MM.1S (cell line): Measurements from ENCODE around the gene NDUFB10.

Experiments
- DNase-seq: peaks from one replicate; pipeline ENCODE4 v3.0.0-alpha.2; 2015
- H2AFZ ChIP-seq: fragments of 300-600 bp; sonication (generic); 2 replicates; pipeline ENCODE4 v1.6.0; 2016; ENCODE audit warnings: antibody characterized with exemption, low read length
- H3F3A ChIP-seq: fragments of 300-600 bp; sonication (generic); 2 replicates; pipeline ENCODE4 v1.6.1; 2016; ENCODE audit warnings: mild to moderate bottlenecking, antibody characterized with exemption, low read length, moderate library complexity, mixed read lengths; ENCODE audit not compliant: insufficient read depth
- H3K27ac ChIP-seq: fragments of 300-600 bp; sonication (generic); 2 replicates; pipeline ENCODE4 v1.5.1; 2016; ENCODE audit warnings: mild to moderate bottlenecking, low read length
- H3K27me3 ChIP-seq: fragments of 300-600 bp; sonication (generic); replicated peaks from 2 replicates; pipeline ENCODE4 v1.6.0; 2016; ENCODE audit warnings: low read length; ENCODE audit not compliant: insufficient read depth
- H3K36me3 ChIP-seq: fragments of 300-600 bp; sonication (generic); replicated peaks from 2 replicates; pipeline ENCODE4 v1.6.1; 2016; ENCODE audit warnings: mild to moderate bottlenecking, low read length, mixed read lengths; ENCODE audit not compliant: insufficient read depth
- H3K4me1 ChIP-seq: fragments of 300-600 bp; sonication (generic); 2 replicates; pipeline ENCODE4 v1.6.1; 2016; ENCODE audit warnings: low read length, mixed read lengths
- H3K4me2 ChIP-seq: fragments of 300-600 bp; sonication (generic); 2 replicates; pipeline ENCODE4 v1.6.0; 2016; ENCODE audit warnings: low read depth, low read length
- H3K4me3 ChIP-seq: fragments of 300-600 bp; sonication (generic); 2 replicates; pipeline ENCODE4 v1.5.1; 2016; ENCODE audit warnings: low read length, mixed read lengths
- H3K79me2 ChIP-seq: fragments of 300-600 bp; sonication (generic); 2 replicates; pipeline ENCODE4 v1.6.1; 2016; ENCODE audit warnings: mixed run types, low read length, mixed read lengths
- H3K9ac ChIP-seq: fragments of 300-600 bp; sonication (generic); 2 replicates; pipeline ENCODE4 v1.6.1; 2016; ENCODE audit warnings: low read length, mixed read lengths
- H3K9me2 ChIP-seq: fragments of 300-600 bp; sonication (generic); replicated peaks from 2 replicates; pipeline ENCODE4 v1.6.1; 2016; ENCODE audit warnings: mild to moderate bottlenecking, low read length, mixed read lengths; ENCODE audit not compliant: insufficient read depth
- H3K9me3 ChIP-seq: fragments of 300-600 bp; sonication (generic); replicated peaks from 2 replicates; pipeline ENCODE4 v1.6.1; 2016; ENCODE audit warnings: mild to moderate bottlenecking, low read length, mixed read lengths; ENCODE audit not compliant: insufficient read depth
- H4K20me1 ChIP-seq: fragments of 300-600 bp; sonication (generic); 2 replicates; pipeline ENCODE4 v1.6.1; 2016; ENCODE audit warnings: mild to moderate bottlenecking, low read length, moderate library complexity, mixed read lengths; ENCODE audit not compliant: insufficient read depth
- EZH2 ChIP-seq: fragments of 300-600 bp; sonication (generic); optimal IDR thresholded peaks from 2 replicates; pipeline ENCODE3; 2017; ENCODE audit warnings: low read depth, mild to moderate bottlenecking, antibody characterized with exemption, low read length, mixed read lengths
- EZH2phosphoT487 ChIP-seq: fragments of 300-600 bp; sonication (generic); IDR thresholded peaks from 2 replicates; pipeline ENCODE4 v1.6.1; 2018; ENCODE audit warnings: antibody characterized with exemption, low read length
- TF ChIP-seq, protein P1 (sequence below): fragments of 300-600 bp; sonication (generic); IDR thresholded peaks from 2 replicates; pipeline ENCODE4 v1.5.1; 2016; ENCODE audit warnings: antibody characterized with exemption, low read length, mixed read lengths

The NDUFB10 gene

GRCh38 chr16:1946495-1947368 is 12.6 kb upstream of the NDUFB10 start:
- H3K4me3 ChIP-seq = no peak overlapping the region
- DNase-seq = no peak
- no peak overlapping the region for H3K27ac ChIP-seq
- H3K9me2 ChIP-seq = no peaks in the 10 kb centered on the region
- TF ChIP-seq EZH2 (no peak), EZH2phosphoT487 (no peak)
- TF ChIP-seq, protein P1, sequence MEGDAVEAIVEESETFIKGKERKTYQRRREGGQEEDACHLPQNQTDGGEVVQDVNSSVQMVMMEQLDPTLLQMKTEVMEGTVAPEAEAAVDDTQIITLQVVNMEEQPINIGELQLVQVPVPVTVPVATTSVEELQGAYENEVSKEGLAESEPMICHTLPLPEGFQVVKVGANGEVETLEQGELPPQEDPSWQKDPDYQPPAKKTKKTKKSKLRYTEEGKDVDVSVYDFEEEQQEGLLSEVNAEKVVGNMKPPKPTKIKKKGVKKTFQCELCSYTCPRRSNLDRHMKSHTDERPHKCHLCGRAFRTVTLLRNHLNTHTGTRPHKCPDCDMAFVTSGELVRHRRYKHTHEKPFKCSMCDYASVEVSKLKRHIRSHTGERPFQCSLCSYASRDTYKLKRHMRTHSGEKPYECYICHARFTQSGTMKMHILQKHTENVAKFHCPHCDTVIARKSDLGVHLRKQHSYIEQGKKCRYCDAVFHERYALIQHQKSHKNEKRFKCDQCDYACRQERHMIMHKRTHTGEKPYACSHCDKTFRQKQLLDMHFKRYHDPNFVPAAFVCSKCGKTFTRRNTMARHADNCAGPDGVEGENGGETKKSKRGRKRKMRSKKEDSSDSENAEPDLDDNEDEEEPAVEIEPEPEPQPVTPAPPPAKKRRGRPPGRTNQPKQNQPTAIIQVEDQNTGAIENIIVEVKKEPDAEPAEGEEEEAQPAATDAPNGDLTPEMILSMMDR = no peak
- H3K36me3 ChIP-seq = no peaks in the 10 kb centered on the region
- no peaks in the 10 kb centered on the region for H3K9me3 ChIP-seq
- peaks cover 6% of the 10 kb centered on the region; the same call in 1 of the 2 replicates for H3K27me3 ChIP-seq
- no peaks in the 10 kb centered on the region for H3F3A ChIP-seq
- no peak overlapping the region for H2AFZ ChIP-seq
- H4K20me1 ChIP-seq = no peaks in the 10 kb centered on the region
- peaks cover 4% of the 10 kb centered on the region for H3K79me2 ChIP-seq
- no peaks in the 10 kb centered on the region for H3K4me1 ChIP-seq
- no peak overlapping the region for H3K4me2 ChIP-seq
- H3K9ac ChIP-seq = no peak overlapping the region

DNA sequence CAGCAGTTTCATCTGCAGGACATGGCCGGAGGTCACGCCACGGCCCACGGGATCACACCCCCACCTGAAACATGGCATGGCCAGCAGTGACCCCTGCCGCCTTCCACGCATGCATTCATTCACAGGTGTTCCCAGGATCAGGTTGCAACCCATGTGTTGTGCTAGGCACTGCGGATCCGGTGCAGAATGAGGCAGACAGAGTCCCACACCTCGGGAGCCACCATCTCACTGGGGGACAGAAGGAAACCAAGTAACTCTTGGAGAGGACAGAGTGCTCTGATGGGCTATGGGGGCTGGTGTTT is 12.0 kb upstream of the NDUFB10 start:
- no peak overlapping the region for H3K9ac ChIP-seq
- H3K27me3 ChIP-seq = peaks cover 6% of the 10 kb centered on the region; the same call in 1 of the 2 replicates
- no peaks in the 10 kb centered on the region for H3K36me3 ChIP-seq
- no peaks in the 10 kb centered on the region for H4K20me1 ChIP-seq
- no peaks in the 10 kb centered on the region for H3K9me2 ChIP-seq
- H3F3A ChIP-seq = no peaks in the 10 kb centered on the region
- no peak for DNase-seq
- no peaks in the 10 kb centered on the region for H3K4me1 ChIP-seq
- H2AFZ ChIP-seq = no peak overlapping the region
- peaks cover 4% of the 10 kb centered on the region for H3K79me2 ChIP-seq
- H3K4me2 ChIP-seq = no peak overlapping the region
- TF ChIP-seq, protein P1 = no peak
- TF ChIP-seq EZH2 (no peak), EZH2phosphoT487 (no peak)
- H3K27ac ChIP-seq = no peak overlapping the region
- H3K9me3 ChIP-seq = no peaks in the 10 kb centered on the region
- H3K4me3 ChIP-seq = no peak overlapping the region

GRCh38 chr16:1949507-1949906 is 9.8 kb upstream of the NDUFB10 start:
- H3K4me2 ChIP-seq = no peak overlapping the region
- no peaks in the 10 kb centered on the region for H3F3A ChIP-seq
- H2AFZ ChIP-seq = no peak overlapping the region
- no peak overlapping the region for H3K9ac ChIP-seq
- no peak for DNase-seq
- no peaks in the 10 kb centered on the region for H3K36me3 ChIP-seq
- no peaks in the 10 kb centered on the region for H3K79me2 ChIP-seq
- no peak overlapping the region for H3K4me3 ChIP-seq
- H3K4me1 ChIP-seq = no peaks in the 10 kb centered on the region
- H3K27me3 ChIP-seq = peaks cover 13% of the 10 kb centered on the region
- no peak overlapping the region for H3K27ac ChIP-seq
- H3K9me2 ChIP-seq = no peaks in the 10 kb centered on the region
- H3K9me3 ChIP-seq = no peaks in the 10 kb centered on the region
- TF ChIP-seq EZH2 (no peak), EZH2phosphoT487 (no peak)
- TF ChIP-seq, protein P1 = no peak
- H4K20me1 ChIP-seq = no peaks in the 10 kb centered on the region
